ENCODE data around the gene TADA2B. TPM values are rescaled to one million over a fixed set of nuclear protein-coding genes. Genes with fewer than 3 reads are reported as not detected.

The TADA2B gene
- total and polyA plus RNA-seq, 2 experiments from 2014 or later: 21.5 to 29.0 TPM

GRCh38 chr4:7021930-7022664 lies 21.1 kb upstream of the TADA2B start:
- peaks cover 3% of the 10 kb centered on the region for H3K4me1 ChIP-seq (ENCODE audit: low read depth)
- H3K36me3 ChIP-seq: peaks cover 9% of the 10 kb centered on the region
- H3K27ac ChIP-seq: peak overlapping the region; percentile 22
- no peak overlapping the region for H3K4me3 ChIP-seq
- peak in 1 of 2 donors; percentile 58 for DNase-seq (ENCODE audit: low read depth in 1 of 2, low spot score in 1 of 2)
- H3K9me3 ChIP-seq (ENCODE audit: low read depth): no peaks in the 10 kb centered on the region
- no peaks in the 10 kb centered on the region for H3K27me3 ChIP-seq
- no peak for TF ChIP-seq CTCF (IDR thresholded peaks at IDR 0.05; ENCODE audit: low read depth, low read length)

- H3K4me3 ChIP-seq: no peak overlapping the region
- peaks cover 3% of the 10 kb centered on the region for H3K4me1 ChIP-seq (ENCODE audit: low read depth)
- no peak for TF ChIP-seq CTCF (IDR thresholded peaks at IDR 0.05; ENCODE audit: low read depth, low read length)
- H3K27me3 ChIP-seq: no peaks in the 10 kb centered on the region
- no peak for DNase-seq (ENCODE audit: low read depth in 1 of 2, low spot score in 1 of 2)
- peaks cover 9% of the 10 kb centered on the region for H3K36me3 ChIP-seq
- no peak overlapping the region for H3K27ac ChIP-seq
- no peaks in the 10 kb centered on the region for H3K9me3 ChIP-seq (ENCODE audit: low read depth)
Measured at GRCh38 chr4:7023486-7023885, 19.7 kb upstream of the TADA2B start.

- no peaks in the 10 kb centered on the region for H3K9me3 ChIP-seq (ENCODE audit: low read depth)
- no peak overlapping the region for H3K27ac ChIP-seq
- TF ChIP-seq CTCF (IDR thresholded peaks at IDR 0.05; ENCODE audit: low read depth, low read length): no peak
- peaks cover 3% of the 10 kb centered on the region for H3K4me1 ChIP-seq (ENCODE audit: low read depth)
- no peak overlapping the region for H3K4me3 ChIP-seq
- no peaks in the 10 kb centered on the region for H3K27me3 ChIP-seq
- no peak for DNase-seq (ENCODE audit: low read depth in 1 of 2, low spot score in 1 of 2)
- peaks cover 9% of the 10 kb centered on the region for H3K36me3 ChIP-seq
Measured at GRCh38 chr4:7023901-7024300, 19.3 kb upstream of the TADA2B start.

- no peak for TF ChIP-seq CTCF (IDR thresholded peaks at IDR 0.05; ENCODE audit: low read depth, low read length)
- no peak overlapping the region for H3K4me3 ChIP-seq
- H3K27me3 ChIP-seq: no peaks in the 10 kb centered on the region
- no peak for DNase-seq (ENCODE audit: low read depth in 1 of 2, low spot score in 1 of 2)
- no peaks in the 10 kb centered on the region for H3K9me3 ChIP-seq (ENCODE audit: low read depth)
- no peak overlapping the region for H3K27ac ChIP-seq
- H3K4me1 ChIP-seq (ENCODE audit: low read depth): peaks cover 3% of the 10 kb centered on the region
- H3K36me3 ChIP-seq: peaks cover 9% of the 10 kb centered on the region
Measured at GRCh38 chr4:7024336-7024890, 18.8 kb upstream of the TADA2B start.

GRCh38 chr4:7025040-7025602 lies 18.1 kb upstream of the TADA2B start:
- Histone ChIP-seq H3K27ac (no peak overlapping the region), H3K27me3 (no peaks in the 10 kb centered on the region), H3K9me3 (ENCODE audit: low read depth) (no peaks in the 10 kb centered on the region), H3K4me3 (no peak overlapping the region), H3K36me3 (peaks cover 9% of the 10 kb centered on the region), H3K4me1 (ENCODE audit: low read depth) (peaks cover 2% of the 10 kb centered on the region)
- DNase-seq (ENCODE audit: low read depth in 1 of 2, low spot score in 1 of 2): no peak
- no peak for TF ChIP-seq CTCF (IDR thresholded peaks at IDR 0.05; ENCODE audit: low read depth, low read length)
